Left hindlimb (tissue), 1 donor: Measurements from ENCODE around the gene NECAB2.
A peak's percentile ranks its signal among the peaks of the same experiment; 100 is the strongest.

Experiments
- DNase-seq: peaks from one replicate; pipeline ENCODE4 v3.0.0-alpha.2; 2018

NECAB2 gene

DNA sequence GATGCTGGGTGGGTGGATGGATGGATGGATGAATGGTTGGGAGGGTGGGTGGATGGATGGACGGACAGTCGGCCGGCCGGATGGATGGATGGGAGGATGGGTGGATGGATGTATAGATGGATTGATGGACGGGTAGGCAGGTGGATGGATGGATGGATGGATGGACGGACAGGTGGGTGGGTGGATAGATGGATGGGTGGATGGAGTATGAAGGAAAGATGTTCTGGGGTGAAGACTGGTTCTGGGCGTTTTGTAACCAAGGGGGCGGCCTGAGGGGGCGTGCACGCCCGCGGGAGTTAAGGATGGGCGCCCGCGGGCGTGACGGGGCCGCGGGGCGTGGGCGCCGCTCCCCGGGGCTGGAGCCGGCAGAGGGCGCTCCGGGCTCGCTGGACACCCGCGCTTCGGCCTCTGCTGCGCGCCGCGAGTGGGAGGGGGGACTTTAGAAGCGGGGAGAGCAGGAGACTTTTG, at the start of gene NECAB2:
NECAB2 (plus strand) TSS at position 407 of the 468 bp plus-strand sequence. CDS start 405 bp downstream, outside the sequence.
- DNase-seq, result no peak

DNA sequence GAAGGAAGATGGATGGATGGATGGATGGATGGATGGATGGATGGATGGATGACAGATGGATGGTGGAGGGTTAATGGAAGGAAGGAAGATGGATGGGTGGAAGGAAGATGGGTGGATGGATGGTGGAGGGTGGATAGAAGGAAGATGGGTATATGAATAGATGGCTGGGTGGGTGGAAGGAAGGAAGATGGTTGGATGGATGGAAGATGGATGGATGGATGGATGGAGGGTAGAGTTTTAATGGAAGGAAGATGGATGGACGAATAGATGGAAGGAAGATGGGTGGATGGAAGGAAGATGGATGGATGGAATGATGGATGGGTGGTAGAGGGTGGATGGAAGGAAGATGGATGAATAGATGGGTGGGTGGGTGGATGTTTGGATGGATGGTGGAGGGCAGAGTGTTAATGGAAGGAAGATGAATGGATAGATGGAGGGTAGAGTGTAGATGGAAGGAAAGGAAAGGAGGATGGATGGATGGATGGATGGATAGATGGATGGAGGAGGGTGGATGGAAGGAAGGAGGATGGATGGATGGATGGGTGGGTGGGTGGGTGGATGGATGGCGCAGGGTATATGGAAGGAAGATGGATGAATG, 47.1 kb upstream of the NECAB2 start:
- DNase-seq, result no peak

DNA sequence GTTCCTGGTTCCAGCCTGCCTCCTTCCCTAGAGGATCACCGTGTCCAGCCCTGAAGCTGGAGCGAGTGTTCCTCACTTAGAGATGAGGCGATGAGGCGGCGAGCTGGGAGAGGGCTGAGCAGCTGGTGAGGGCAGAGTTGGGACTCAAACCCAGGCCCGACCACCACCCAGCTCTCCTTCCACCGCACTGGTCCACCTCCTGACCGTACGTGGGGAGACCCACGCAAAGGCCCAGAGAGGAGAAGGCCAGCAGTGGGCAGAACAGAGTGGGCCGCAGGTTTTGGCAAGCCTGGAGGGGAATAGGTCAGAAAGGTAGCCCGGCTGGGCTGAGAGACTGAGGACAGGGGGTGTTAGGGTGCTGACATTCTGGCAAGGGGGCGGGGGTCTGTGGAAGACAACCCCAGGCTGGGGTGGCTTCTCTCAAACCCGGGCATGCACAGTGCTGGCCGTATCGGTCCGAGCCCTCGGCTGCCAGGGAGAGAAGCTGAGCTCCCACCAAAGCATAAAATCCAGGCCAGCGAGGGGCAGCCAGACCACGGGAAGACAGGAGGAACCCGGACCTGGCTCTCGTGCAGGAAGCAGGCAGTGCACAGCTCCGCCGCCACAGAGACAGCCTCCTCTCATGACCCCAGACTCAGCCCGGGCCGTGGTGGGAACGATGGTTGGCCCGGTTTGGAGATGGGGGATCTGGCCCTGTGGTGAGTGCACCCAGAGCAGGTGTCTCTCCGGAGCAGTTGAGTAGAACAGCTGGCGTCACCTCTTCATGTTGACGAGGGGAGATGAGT, 44.3 kb upstream of the NECAB2 start:
- DNase-seq, result no peak

DNA sequence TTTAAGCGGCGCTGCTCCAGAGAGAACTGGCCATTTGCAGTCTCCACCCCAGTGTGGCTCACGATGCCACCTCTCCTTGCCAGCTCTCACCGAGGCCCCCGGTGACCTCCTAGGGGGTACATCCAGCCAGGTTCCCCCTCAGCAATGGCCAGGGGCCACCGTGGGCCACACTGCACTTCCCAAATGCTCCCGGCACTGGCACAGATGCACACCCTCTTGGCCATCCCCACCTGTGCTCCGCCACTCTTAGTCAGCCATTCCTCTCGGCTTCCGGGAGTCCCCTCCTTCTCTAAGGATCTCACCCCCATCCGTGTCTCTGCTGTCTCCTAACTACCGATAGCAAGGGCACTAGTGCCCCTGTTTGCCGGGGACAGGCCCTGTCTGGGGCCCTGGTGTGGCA, 43.4 kb upstream of the NECAB2 start:
- DNase-seq, result no peak

DNA sequence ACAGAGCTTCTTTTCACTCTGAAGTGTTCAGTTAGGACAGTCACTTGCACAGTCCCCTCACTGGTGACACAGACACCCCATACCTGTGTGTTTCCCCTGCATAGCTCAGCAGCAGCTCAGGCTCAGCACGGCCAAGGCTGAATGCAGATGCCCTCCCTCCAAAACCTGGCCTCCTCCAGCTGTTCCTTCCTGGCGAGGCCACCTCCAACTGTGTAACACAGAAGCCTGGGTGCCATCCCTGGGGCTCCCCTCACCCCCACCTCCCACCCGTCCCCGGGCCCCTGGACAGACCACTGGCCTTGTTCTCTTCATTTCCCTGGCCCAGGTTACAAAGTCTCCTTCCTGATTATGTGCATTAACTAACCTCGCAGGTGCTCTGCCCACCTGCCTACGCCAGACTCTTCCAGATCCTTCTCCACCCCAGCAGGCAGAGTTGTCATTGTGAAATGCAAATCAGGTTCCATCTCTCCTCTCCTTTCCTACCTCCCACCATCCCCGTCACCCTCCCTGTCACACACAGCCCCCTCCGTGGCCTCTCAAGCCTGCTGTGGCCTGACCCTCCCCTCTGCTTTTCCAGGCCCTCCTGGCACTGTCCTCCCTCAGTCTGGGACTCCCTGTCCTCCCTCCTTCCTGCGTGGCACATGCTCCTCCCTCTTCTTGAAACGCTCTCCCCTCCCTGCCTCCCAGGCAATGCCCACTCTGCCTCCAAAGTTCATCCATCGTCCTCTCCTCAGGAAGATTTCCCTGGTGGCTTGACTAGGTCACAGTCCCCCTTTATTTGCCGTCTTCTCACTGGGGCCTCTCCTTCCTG, 42.7 kb upstream of the NECAB2 start:
- no peak for DNase-seq

DNA sequence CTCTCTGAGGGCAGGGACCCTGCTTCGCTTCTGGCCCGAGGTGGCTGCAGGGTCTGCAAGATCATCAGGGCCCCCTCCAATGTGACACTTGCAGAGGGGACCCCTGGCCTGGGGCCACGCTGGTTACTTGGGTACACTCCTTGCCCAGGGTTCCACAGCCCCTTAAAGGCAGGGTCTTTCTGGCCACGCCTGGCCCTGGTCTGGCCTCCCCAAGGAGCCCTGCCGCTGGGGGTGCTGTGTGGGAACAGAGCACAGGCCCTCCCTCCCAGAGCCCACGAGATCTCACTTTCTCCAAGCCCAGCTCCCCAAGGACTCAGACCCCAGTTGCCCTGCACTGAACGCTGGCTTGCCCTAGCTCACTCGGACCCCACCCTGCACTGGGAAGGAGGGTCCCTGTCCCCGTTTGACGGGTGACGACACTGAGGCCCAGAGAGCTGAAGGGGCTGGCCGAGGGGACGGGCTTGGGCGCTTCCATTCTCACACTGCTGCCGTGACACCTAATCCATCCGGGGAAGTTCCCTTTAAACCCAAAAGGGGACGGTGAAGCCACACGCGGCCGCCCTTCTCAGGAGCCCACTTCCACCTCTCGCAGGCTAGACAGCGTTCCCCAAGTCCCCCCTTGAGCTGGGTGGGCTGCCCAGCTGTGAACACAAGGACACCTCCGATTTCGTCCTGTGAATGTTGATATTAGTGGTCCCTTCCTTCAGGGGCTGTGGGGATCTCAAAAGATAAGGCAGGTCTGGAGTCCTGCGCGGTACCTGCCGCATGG, 41.9 kb upstream of the NECAB2 start:
- DNase-seq, result no peak

DNA sequence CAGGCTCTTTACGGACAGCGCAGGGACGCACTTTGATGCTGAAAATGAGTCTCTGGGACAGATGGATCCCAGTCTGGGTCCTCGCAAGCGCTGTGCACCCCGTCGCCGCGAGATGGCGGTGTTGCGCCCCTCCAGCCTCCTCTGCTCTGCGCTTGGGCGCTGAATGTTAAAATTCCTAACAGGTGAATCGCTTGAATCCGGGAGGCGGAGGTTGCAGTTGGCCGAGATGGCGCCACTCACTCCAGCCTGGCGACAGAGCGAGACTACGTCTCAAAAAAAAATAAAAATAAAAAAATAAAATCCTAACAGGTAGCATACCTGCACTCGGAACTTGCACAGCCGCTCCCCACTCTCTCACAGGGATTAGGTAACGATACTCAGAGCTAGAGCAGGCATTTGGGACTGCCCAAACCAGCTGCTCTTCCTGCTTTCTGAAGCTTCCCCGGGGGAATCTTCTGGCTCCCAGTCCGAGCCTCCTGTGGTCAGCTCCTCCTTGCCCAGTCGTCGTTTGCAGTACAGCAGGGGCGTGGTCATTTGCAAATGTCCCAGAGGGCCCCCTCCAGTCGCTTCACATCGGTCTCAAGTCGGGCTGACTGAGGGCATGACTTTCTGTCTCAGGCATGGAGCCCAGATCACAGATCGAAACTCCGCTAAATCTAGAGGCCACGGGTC, 41.2 kb upstream of the NECAB2 start:
- DNase-seq, result peak; percentile 62

DNA sequence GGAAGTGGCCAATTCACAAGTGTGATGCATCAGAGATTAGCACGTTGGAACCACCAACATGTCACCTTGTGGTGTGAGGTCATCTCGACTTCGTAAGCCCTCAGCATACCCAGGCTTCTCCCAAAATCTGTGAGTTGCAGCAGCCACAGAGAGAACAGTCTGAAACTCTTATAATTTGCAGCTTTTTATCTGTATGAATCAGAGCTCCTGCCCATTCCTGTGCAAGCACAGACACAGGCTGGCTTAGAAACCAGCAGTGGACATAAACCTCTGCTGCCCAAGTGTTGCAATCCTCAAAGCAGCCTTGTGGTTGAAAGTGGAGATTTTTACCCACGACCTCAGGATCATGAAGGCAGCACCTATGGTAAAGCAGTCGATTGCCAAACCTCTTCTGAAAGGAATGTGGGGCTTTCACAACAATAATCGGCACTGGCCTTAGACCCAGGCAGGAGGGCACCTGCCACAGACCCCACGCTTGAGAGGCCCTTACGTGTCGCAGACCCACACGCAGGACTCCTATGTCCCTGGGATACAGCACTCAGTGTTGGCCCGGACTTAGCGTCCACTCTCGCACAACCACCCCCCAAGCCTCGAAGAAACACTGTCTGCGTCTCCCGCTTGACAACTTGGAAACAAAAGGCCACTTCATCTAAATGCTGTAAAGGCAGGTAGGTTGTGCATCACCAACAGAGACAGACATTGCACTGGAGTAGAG, 39.5 kb upstream of the NECAB2 start:
- no peak for DNase-seq

DNA sequence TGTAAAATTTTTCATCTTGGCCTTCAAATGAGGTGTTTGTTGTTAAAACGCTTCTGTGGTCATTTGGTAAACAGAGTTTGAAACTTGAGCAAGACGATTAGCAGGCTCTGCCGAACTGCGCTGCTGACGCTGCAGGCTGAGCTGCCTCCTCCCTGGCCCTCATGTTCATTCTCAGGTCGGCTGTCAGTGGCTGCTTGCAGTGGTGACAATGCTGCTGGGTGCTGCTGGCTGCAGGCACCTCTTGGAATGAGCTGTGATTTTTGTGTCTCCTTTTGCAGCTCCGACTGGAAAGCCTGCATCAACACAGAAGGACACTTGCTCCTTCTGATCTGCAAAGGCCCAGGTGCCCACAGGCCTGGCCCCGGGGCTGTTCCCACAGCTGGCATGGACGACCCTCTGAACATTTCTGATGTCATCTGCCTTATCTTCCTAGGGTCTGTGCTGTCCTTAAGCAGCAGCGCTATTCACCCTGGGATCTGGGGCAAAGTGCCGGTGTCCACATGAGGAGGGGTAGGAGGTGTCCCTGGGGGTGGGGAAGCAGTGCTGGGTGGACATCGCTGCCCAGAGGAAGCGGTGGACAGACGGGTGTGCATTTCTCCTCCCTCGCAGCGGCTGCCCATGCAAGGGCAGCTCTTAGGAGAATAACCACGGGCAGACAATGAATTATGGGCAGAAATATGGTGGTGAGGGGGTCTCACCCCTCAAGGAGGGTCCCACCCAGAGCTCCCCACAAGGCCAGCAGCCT, 38.1 kb upstream of the NECAB2 start:
- no peak for DNase-seq

DNA sequence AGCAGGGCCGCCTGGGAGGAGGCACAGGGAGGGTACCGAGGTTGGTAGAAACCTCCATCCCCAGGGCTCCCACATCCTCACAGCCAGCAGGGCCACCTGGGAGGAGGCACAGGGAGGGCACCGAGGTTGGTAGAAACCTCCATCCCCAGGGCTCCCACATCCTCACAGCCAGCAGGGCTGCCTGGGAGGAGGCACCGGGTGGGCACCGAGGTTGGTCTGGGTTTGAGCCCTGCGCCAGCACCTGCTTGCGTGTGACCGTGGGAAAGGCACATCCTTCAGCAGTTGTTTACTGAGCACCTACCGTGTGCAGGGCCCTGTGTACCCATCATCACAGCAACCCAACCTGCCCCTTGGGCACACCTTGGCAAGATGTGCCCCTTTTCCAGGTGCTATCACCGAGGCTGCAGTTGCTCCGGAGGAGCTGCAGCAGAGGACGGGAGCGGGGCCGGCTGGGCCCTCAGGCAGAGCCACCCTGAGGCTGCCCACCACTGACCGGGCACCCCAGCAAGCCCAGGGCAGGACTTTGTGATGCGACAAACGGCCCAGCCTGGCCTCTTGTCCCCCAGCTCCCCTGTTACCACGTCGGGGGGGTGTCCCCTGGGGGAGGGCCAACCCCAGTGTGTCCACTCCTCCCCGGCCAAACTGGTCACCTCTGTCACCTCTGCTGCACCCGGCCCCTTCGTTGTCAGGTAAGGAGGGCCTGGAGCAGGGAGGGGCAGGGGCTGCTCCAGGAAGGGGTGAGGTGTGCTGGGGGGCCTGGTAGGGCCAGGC, 37.1 kb upstream of the NECAB2 start:
- DNase-seq, result no peak

DNA sequence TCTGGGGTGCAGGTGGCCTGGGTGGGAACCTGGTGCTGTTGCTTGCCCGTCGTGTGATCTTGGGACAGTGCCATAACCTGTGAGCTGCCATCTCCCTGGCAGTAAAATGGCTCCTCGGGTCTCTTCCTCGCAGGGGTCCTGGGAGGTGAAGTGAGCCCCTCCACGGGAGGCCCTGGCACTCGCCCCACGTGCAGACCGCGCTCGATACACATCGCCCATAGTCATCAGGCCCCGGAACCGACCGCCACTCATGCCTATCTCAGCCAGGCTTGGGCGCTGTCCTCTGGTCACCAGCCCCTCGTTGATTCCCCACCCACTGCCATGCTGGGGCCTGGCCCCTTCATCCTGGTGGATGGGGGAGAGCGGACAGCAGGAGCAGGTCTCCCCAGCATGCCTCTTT, 36.5 kb upstream of the NECAB2 start:
- no peak for DNase-seq

DNA sequence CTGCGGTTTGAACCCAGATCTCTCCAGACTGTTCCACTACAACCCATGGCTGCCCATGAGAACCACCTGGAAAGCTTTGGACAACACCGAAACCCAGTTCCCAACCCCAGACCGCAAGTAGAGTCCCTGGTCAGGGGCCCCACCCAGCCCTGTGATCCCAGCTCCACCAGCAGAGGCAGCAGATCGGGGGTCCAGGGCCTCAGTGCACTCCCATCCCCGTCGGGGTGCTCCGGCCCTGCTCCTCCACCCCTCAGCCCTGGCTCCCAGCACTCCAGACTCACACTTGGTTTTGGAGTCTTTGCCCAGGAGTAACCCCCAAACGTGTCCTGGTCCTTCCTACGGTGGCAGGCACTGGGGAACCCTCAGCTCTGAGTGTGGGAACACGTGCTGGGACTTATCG, 35.7 kb upstream of the NECAB2 start:
- no peak for DNase-seq

DNA sequence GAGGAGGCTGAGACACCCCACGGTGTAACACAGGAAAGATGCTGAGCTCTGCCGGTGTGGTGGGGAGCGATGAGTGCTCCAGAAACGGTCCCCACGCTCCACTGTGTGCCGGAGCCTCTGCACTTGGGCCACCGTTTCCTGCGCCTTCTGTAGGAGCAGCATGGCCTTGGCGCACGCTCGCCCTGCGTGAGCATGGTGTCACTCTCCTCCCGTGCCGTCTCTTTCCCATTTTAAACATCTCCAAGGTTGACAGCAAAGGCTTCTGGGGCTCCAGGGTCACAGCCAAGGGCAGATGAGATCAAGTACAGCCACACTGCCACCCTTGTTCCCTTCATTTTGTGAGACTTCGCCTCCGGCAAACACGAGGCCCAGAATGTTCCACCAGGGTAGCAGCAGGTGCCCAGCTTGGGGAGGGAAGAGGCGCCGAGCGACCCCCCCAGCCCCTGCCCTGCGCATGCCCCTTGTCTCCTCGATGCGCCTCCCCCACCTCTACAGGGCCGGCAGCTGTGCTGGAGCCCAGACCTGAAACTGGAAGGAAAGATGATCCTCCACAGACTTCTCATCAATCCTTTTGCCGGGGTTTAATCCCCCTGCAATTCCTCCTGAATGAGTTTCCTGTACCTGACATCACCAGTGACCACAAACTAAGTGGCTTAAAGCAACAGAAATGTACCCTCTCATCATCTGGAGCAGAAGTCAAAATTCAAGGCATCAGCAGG, 34.9 kb upstream of the NECAB2 start:
- no peak for DNase-seq

DNA sequence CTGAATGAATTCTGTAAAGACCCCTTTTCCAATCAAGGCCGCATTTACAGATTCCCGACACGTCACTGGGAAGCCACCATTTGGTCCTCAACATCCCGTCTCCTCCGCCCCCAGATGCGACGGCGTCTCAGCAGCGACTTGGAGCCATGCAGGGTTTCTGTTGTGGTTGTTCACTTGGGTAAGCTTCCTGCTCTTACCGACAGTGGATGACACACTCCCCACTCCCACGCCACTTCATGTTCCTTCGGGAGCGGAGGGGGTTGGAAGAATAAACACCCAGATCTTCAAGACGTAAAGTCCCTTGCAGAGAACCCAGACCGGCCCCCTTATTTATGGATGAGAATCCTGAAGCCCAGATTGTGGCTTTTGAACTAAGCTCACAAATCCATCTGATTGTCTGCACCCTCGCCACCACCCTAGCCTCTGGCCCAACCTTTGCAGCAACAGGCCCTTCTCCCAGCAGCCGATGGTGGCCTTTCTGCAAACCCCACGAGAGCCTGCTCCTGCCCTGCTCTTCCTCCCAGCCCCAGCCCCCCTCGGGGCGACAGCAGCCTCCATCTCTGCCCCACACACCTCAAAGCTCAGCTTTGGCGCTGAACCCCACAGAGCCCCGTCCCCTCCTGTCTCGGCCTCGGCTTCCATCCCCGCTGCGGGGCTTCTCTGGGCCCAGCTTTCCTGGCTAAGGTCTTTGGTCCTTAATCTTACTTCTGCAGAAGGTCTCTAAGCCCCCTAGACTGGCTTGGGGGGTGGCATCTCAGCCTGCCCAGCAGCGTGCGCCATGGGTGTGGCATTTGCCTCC, 34.0 kb upstream of the NECAB2 start:
- no peak for DNase-seq

DNA sequence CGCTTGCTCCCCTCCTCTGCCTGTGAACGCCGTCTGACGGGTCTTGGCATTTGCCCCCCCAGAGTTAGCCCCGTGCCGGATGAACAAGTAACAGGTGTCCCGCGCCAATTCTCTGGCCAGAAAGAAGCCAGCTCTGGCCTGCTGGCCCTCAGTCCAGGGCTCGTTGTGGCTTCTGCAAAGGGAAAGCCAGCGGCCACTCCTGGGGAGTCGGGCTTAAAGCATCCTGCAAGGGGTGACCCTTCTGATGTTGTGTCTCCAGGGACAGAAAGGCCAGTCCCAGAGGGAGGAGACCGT, 33.4 kb upstream of the NECAB2 start:
- DNase-seq, result no peak

DNA sequence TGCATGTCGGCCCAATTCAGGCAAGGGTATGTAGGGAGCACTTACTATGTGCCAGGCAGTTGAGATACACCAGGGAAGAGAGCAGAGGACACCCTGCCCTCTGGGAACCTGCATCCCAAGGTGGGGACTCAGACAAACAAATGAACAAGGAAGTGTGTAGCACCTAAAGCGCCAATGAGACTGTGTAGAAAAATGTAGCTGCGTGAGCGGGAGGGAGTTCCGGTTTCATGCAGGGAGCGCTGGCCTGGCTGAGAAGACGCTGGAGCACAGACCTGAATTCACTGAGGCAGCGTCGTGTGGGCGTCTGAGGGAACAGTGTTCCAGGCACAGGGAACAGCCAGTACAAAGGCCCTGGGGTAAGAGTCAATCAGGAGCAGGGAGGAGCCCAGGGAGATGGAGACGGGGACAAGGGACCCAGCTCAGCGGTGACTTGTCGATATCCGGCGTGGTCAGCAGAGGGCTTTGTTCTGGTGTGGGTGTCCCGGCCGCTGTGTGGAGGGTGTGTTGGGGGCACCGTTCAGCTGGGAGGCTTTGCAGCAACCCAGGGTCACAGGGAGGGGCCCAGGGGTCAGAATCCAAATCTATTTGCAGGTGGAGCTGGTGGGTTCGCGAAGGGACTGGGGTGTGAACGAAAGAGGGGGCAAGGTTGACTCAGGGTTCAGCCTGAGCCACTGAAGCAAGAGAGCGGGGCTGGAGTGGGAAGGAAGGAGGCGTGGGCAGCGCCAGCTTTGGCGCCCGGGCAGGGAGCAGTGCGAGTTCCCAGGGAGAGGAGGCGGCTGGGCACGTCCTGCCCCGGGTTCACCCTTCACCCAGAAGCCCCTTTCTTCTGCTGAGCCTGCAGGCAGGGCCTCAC, 32.8 kb upstream of the NECAB2 start:
- no peak for DNase-seq

DNA sequence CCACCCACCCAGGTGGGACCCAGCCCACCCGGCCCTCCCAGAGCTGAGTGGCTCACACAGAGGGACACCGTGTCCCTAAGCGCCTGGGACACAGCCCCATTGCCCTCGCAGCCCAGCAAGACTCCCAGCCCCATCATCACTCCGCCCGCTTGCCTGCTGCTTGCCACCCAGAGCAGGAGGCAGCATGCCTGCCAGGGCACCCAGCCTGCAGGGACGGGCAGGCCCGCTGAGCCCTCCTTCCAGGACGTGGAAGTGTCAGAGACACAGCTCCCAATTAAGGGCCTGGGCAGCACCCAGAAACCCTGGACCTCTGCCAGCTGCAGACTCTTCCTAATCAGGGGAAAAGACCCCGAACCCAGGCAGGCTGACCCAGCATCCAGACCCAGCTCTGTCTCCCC, 32.2 kb upstream of the NECAB2 start:
- DNase-seq, result no peak
